C4-2B (cell line): ENCODE data around the gene ANXA3.
"Not testable (repeated sequence)": the region's sequence is repeated elsewhere in the genome, so short reads cannot be mapped to it uniquely, and the experiment has no call there.

Experiments
- H3K27ac ChIP-seq: fragments of 450-650 bp; 2 replicates; pipeline ENCODE4 v1.5.1; 2017
- CTCF ChIP-seq: fragments of 450-650 bp; conservative IDR thresholded peaks from 2 replicates; pipeline ENCODE4 v1.5.1; 2017; ENCODE audit warnings: mild to moderate bottlenecking
- ZFX ChIP-seq: fragments of 450-650 bp; IDR thresholded peaks from 2 replicates; pipeline ENCODE4 v1.6.1; 2017

Gene ANXA3

DNA sequence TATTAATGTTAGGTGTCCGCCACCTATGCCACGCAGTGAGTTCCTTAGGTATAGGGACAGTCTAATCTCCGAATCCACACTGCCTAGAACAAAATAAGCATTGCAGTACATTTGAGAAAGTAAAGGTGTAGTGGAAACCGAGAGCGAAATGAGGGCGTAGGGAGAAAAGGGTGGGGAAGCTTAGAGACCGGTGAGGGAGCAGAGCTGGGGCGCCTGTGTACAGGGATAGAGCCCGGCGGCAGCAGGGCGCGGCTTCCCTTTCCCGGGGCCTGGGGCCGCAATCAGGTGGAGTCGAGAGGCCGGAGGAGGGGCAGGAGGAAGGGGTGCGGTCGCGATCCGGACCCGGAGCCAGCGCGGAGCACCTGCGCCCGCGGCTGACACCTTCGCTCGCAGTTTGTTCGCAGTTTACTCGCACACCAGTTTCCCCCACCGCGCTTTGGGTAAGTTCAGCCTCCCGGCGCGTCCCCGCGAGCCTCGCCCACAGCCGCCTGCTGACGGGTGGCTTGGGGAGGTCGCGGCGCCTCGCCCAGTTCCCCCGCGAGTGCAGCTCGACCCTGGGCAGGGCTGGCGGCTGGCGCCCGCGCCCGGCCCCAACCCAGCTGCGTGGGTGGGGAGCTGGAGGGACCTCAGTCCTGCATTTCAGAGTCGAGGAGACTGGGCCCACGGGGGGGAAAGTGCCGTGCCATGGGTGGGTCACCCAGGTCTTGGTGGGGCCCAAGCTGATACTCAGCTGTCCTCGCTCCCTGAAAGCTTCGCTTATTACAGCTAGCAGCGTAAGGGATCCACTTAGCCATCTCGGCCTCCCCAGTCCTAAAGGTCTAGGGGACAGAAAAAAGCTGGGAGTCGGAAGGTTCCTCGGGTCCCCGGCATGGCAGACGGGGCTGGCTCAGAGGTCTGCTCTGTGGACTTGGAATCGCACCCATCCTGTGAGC, at the start of gene ANXA3:
ANXA3 (plus strand) TSS at position 351 of the 932 bp plus-strand sequence. CDS start 2,704 bp downstream, outside the sequence.
- TF ChIP-seq CTCF (no peak), ZFX (no peak)
- H3K27ac ChIP-seq: no peak within 1 kb of the TSS

- not testable (repeated sequence) for H3K27ac ChIP-seq
Observed at GRCh38 chr4:78506260-78506659, 45.3 kb upstream of the ANXA3 start.

GRCh38 chr4:78509043-78509442, 42.5 kb upstream of the ANXA3 start:
- H3K27ac ChIP-seq: no peak overlapping the region
- TF ChIP-seq CTCF (no peak), ZFX (no peak)

GRCh38 chr4:78510108-78510507, 41.5 kb upstream of the ANXA3 start:
- no peak overlapping the region for H3K27ac ChIP-seq
- TF ChIP-seq ZFX: no peak
- no peak for TF ChIP-seq CTCF

DNA sequence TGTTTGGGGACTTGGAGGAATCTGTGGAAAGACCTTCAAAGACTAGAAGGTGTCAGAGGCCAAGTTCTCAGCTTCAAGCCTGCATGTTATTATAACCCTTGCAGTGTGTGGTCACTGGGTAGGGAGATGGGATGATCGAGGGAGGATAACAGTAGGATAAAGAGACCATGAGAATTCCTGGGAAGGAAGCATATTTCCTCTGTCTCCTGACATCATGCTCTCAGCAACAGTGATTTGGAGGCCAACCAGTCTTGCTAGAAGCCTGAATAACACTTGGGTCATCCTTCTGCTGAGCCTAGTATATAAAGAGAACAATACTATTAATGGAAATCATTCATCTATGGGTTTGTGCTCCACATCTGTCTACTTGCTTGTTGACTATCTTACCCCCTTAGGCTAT, 40.9 kb upstream of the ANXA3 start:
- TF ChIP-seq CTCF: no peak
- TF ChIP-seq ZFX: no peak

GRCh38 chr4:78512357-78512920, 39.1 kb upstream of the ANXA3 start:
- no peak overlapping the region for H3K27ac ChIP-seq
- TF ChIP-seq CTCF: no peak
- no peak for TF ChIP-seq ZFX

More for the DNA sequence above, 40.9 kb upstream of the ANXA3 start:
- H3K27ac ChIP-seq: no peak overlapping the region

GRCh38 chr4:78513411-78513975, 38.1 kb upstream of the ANXA3 start:
- TF ChIP-seq ZFX: no peak
- TF ChIP-seq CTCF: no peak
- no peak overlapping the region for H3K27ac ChIP-seq
